Adipose tissue (tissue), 3 donors: ENCODE measurements around the gene ARHGAP12. TPM values are rescaled to one million over a fixed set of nuclear protein-coding genes. Genes with fewer than 3 reads are reported as not detected.
"Not testable (repeated sequence)": the region's sequence is repeated elsewhere in the genome, so short reads cannot be mapped to it uniquely, and the experiment has no call there.

Experiments
- H3K27ac ChIP-seq: one replicate; pipeline ENCODE4 v1.5.1; 2013; ENCODE audit warnings: low read depth, low read length
- WGBS, 3 donors: extraction: QIAGEN DNeasy Blood & Tissue Kit; methylation state at CpG; one replicate each; pipeline ENCODE4 v1.1.7; 2013; 5-methylcytosine and 5-hydroxymethylcytosine counted together
- polyA plus RNA-seq, 3 donors: library from polyadenylated mRNA; stranded (reverse); fragments of 200-250 nt; gene quantifications; one replicate each; pipeline ENCODE4 v1.2.3, GENCODE V29; 2013
- donor health status: healthy with polysubstance abuse.
- donor health status: Bipolar disorder and iron deficiency.
- donor health status: healthy.

Gene ARHGAP12
- polyA plus RNA-seq, 3 donors: 7.8 to 25.8 (median 9.2) TPM

- WGBS, 3 donors: 38 to 60% (median 43%) methylated on average over 6 of the region's 6 CpGs
- H3K27ac ChIP-seq: no peak overlapping the region
These were observed 120.1 kb downstream of the ARHGAP12 start for GRCh38 chr10:31808258-31809218.

- WGBS, 3 donors: 79 to 92% (median 80%) methylated on average over 7 of the region's 7 CpGs
- H3K27ac ChIP-seq: no peak overlapping the region
These were observed 124.2 kb downstream of the ARHGAP12 start for GRCh38 chr10:31804352-31804810.

GRCh38 chr10:31803606-31804351 is 124.9 kb downstream of the ARHGAP12 start:
- H3K27ac ChIP-seq: no peak overlapping the region
- WGBS, 3 donors: 60 to 74% (median 69%) methylated on average over 8 of the region's 8 CpGs

GRCh38 chr10:31799181-31799580 is 129.4 kb downstream of the ARHGAP12 start:
- WGBS, 3 donors: 86 to 95% (median 92%) methylated on average over 2 of the region's 2 CpGs
- no peak overlapping the region for H3K27ac ChIP-seq

GRCh38 chr10:31792745-31793144 is 135.9 kb downstream of the ARHGAP12 start:
- H3K27ac ChIP-seq: no peak overlapping the region
- WGBS, 3 donors: 90 to 100% (median 97%) methylated on average over 1 of the region's 1 CpG

- no peak overlapping the region for H3K27ac ChIP-seq
- 58 to 81% (median 63%) methylated on average over 1 of the region's 1 CpG for WGBS, 3 donors
These were observed 139.1 kb downstream of the ARHGAP12 start for GRCh38 chr10:31789555-31789954.

GRCh38 chr10:31782701-31783100 is 145.9 kb downstream of the ARHGAP12 start:
- H3K27ac ChIP-seq: no peak overlapping the region
- 16 to 64% (median 17%) methylated on average over 2 of the region's 2 CpGs for WGBS, 3 donors

GRCh38 chr10:31780717-31781116 is 147.9 kb downstream of the ARHGAP12 start:
- H3K27ac ChIP-seq: no peak overlapping the region
- 58 to 72% (median 69%) methylated on average over 2 of the region's 2 CpGs for whole genome bisulfite sequencing, 3 donors

GRCh38 chr10:31778627-31779026 is 150.0 kb downstream of the ARHGAP12 start:
- H3K27ac ChIP-seq: no peak overlapping the region
- WGBS, 3 donors: 88 to 98% (median 93%) methylated on average over 3 of the region's 3 CpGs

GRCh38 chr10:31776159-31776558 is 152.5 kb downstream of the ARHGAP12 start:
- 93 to 97% (median 95%) methylated on average over 5 of the region's 5 CpGs for WGBS, 3 donors
- H3K27ac ChIP-seq: no peak overlapping the region

- 91 to 93% (median 92%) methylated on average over 12 of the region's 12 CpGs for WGBS, 3 donors
These were observed 153.5 kb downstream of the ARHGAP12 start for GRCh38 chr10:31774928-31775650.

GRCh38 chr10:31774299-31774900 is 154.2 kb downstream of the ARHGAP12 start:
- H3K27ac ChIP-seq: no peak overlapping the region
- 87 to 91% (median 91%) methylated on average over 12 of the region's 12 CpGs for WGBS, 3 donors

More at GRCh38 chr10:31774928-31775650, 153.5 kb downstream of the ARHGAP12 start:
- H3K27ac ChIP-seq: no peak overlapping the region

GRCh38 chr10:31773749-31774298 is 154.8 kb downstream of the ARHGAP12 start:
- no peak overlapping the region for H3K27ac ChIP-seq
- WGBS, 3 donors: 88 to 93% (median 91%) methylated on average over 15 of the region's 15 CpGs

GRCh38 chr10:31771331-31771831 is 157.2 kb downstream of the ARHGAP12 start:
- 41 to 83% (median 82%) methylated on average over 9 of the region's 9 CpGs for WGBS, 3 donors
- no peak overlapping the region for H3K27ac ChIP-seq

GRCh38 chr10:31770307-31770902 is 158.2 kb downstream of the ARHGAP12 start:
- no peak overlapping the region for H3K27ac ChIP-seq
- WGBS, 3 donors: 43 to 65% (median 63%) methylated on average over 8 of the region's 8 CpGs

GRCh38 chr10:31769564-31769963 is 159.1 kb downstream of the ARHGAP12 start:
- no peak overlapping the region for H3K27ac ChIP-seq
- 63 to 69% (median 64%) methylated on average over 4 of the region's 4 CpGs for WGBS, 3 donors

GRCh38 chr10:31768935-31769334 is 159.7 kb downstream of the ARHGAP12 start:
- H3K27ac ChIP-seq: not testable (repeated sequence)
- WGBS, 3 donors: 78 to 87% (median 85%) methylated on average over 7 of the region's 7 CpGs
